PC-3 (cell line): ENCODE measurements around the gene POU2AF2.

Source experiments
- CTCF ChIP-seq: fragments of 300-600 bp; sonication (generic); conservative IDR thresholded peaks from 2 replicates; pipeline ENCODE4 v1.5.1; 2017; ENCODE audit warnings: antibody characterized with exemption, low read depth, mild to moderate bottlenecking, low read length
- EZH2phosphoT487 ChIP-seq: fragments of 300-600 bp; sonication (generic); IDR thresholded peaks from 2 replicates; pipeline ENCODE4 v1.6.1; 2018; ENCODE audit warnings: mild to moderate bottlenecking, antibody characterized with exemption, low read length, borderline replicate concordance

GRCh38 chr11:111253131-111253530 is 7.6 kb downstream of the POU2AF2 start:
- TF ChIP-seq CTCF (no peak), EZH2phosphoT487 (no peak)
